ENCODE measurements around the gene CASKIN1.

- TF ChIP-seq, protein P1, sequence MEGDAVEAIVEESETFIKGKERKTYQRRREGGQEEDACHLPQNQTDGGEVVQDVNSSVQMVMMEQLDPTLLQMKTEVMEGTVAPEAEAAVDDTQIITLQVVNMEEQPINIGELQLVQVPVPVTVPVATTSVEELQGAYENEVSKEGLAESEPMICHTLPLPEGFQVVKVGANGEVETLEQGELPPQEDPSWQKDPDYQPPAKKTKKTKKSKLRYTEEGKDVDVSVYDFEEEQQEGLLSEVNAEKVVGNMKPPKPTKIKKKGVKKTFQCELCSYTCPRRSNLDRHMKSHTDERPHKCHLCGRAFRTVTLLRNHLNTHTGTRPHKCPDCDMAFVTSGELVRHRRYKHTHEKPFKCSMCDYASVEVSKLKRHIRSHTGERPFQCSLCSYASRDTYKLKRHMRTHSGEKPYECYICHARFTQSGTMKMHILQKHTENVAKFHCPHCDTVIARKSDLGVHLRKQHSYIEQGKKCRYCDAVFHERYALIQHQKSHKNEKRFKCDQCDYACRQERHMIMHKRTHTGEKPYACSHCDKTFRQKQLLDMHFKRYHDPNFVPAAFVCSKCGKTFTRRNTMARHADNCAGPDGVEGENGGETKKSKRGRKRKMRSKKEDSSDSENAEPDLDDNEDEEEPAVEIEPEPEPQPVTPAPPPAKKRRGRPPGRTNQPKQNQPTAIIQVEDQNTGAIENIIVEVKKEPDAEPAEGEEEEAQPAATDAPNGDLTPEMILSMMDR (IDR thresholded peaks at IDR 0.05) = no peak
- TF ChIP-seq EZH2 (IDR thresholded peaks at IDR 0.05) = no peak
- TF ChIP-seq EZH2phosphoT487 (IDR thresholded peaks at IDR 0.05) = no peak
Observed at GRCh38 chr16:2143878-2144485, 52.4 kb downstream of the CASKIN1 start.

Measured in neural progenitor cell (in vitro differentiated cells).